MCF 10A (cell line): ENCODE data around the gene PTPRG. TPM values are rescaled to one million over a fixed set of nuclear protein-coding genes. Genes with fewer than 3 reads are reported as not detected.
A peak's percentile ranks its signal among the peaks of the same experiment; 100 is the strongest.

Experiments used
- BruUV-seq: library from RNA; stranded (reverse); fragments of 400-500 nt; replicated peaks from 2 replicates; lab custom pipeline; 2021; lab: Mats Ljungman, UMichigan
- CTCF ChIA-PET: fragments of 300-600 bp; sonication (Branson Sonifier 250); formaldehyde crosslinking; extraction: SDS; loops from one replicate; lab custom pipeline; 2021; ENCODE audit warnings: antibody characterized with exemption, inconsistent platforms; lab: Yijun Ruan, JAX
- POLR2A ChIA-PET: fragments of 300-600, 350-650 bp; sonication (Branson Sonifier 250); formaldehyde crosslinking; extraction: SDS; loops from one replicate; lab custom pipeline; 2020; ENCODE audit warnings: antibody characterized with exemption, inconsistent platforms; lab: Yijun Ruan, JAX
- DNase-seq: peaks from one replicate; pipeline ENCODE4 v3.0.0-alpha.2; 2018; ENCODE audit not compliant: unreplicated experiment
- H3K27ac Mint-ChIP-seq: one replicate; pipeline ENCODE4 v1.8.0; 2022; ENCODE audit warnings: mild to moderate bottlenecking, low read depth, mixed read lengths; ENCODE audit not compliant: unreplicated experiment
- H3K27me3 Mint-ChIP-seq: one replicate; pipeline ENCODE4 v1.8.0; 2022; ENCODE audit warnings: mixed read lengths; ENCODE audit not compliant: insufficient read depth, unreplicated experiment
- H3K36me3 Mint-ChIP-seq: one replicate; pipeline ENCODE4 v1.8.0; 2022; ENCODE audit warnings: mild to moderate bottlenecking, moderate library complexity, mixed read lengths; ENCODE audit not compliant: insufficient read depth, unreplicated experiment
- H3K4me1 Mint-ChIP-seq: one replicate; pipeline ENCODE4 v1.8.0; 2022; ENCODE audit warnings: mixed read lengths; ENCODE audit not compliant: insufficient read depth, unreplicated experiment
- H3K4me3 Mint-ChIP-seq: one replicate; pipeline ENCODE4 v1.8.0; 2022; ENCODE audit warnings: mild to moderate bottlenecking, moderate library complexity, mixed read lengths; ENCODE audit not compliant: unreplicated experiment
- H3K9me3 Mint-ChIP-seq: one replicate; pipeline ENCODE4 v1.8.0; 2022; ENCODE audit warnings: mixed read lengths; ENCODE audit not compliant: unreplicated experiment
- intact Hi-C: fragments of 100-400 bp; cut with micrococcal nuclease; formaldehyde crosslinking; loops from 2 replicates; pipeline ENCODE4 v1.14.1; 2022
- total RNA-seq: library from RNA; stranded (reverse); gene quantifications from 2 replicates; pipeline ENCODE4 v1.2.3, GENCODE V29; 2022
- TF ChIP-seq, protein P1 (sequence below): fragments of 200-600 bp; IDR thresholded peaks from one replicate; pipeline ENCODE4 v1.8.0; 2022; ENCODE audit warnings: antibody characterized with exemption, mild to moderate bottlenecking; ENCODE audit not compliant: unreplicated experiment

The PTPRG gene
- total RNA-seq, 1 experiment from 2014 or later = 54.5 TPM

DNA sequence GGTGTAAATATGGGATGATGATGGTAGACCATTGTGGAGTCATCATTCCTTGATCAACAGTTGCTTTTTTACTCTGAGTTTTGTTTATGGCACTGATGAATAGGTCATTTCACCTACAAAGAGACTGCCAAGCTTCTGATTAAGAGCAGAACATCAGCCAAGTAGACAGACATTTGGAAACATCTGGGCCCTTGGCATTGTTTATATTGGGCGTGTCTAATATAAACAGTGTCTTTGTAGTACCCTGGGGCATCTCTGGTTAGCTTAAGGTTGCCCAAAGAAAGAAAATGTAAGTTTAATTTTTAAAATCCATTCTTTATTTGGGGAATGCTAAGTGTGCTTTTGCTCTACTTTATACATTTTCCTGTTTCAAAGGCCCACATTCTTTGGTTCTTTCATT lies 435.0 kb downstream of the PTPRG start:
- CTCF ChIA-PET = interaction anchor here (1.1 kb wide), 1 partner anchor 138 kb away, joined by 8 read pairs; no protein-coding TSS in a partner anchor
- H3K36me3 Mint-ChIP-seq = peaks cover 23% of the 10 kb centered on the region
- peak; percentile 74 for DNase-seq

DNA sequence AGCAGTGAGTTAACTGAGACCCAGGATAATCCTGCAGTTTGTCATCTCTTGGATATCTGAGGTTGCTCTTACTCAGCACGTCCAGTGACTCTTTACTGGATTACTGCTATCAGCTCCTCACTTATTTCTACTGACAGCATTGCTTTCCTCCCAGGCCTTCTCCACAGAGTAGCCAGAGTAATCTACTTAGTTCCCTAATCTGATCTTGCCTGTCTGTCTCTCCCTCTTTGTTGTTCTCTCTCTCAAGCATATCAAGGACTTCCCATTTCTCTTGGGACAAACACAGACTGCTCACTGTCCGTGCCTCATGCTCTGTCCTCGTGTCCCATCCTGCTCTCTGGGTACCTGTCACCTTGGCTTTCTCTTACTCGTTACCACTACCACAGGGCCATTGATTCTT lies 435.7 kb downstream of the PTPRG start:
- Mint-ChIP-seq H3K9me3 (peaks cover 7% of the 10 kb centered on the region), H3K4me3 (no peak overlapping the region), H3K27me3 (no peaks in the 10 kb centered on the region), H3K27ac (peak overlapping the region; percentile 24), H3K36me3 (peaks cover 20% of the 10 kb centered on the region), H3K4me1 (peaks cover 26% of the 10 kb centered on the region)
- no peak for DNase-seq
- BruUV-seq = no TSS peak
- CTCF ChIA-PET = interaction anchor here (1.1 kb wide), 1 partner anchor 139 kb away, joined by 8 read pairs; no protein-coding TSS in a partner anchor
- POLR2A ChIA-PET = no interaction called here
- TF ChIP-seq, protein P1, sequence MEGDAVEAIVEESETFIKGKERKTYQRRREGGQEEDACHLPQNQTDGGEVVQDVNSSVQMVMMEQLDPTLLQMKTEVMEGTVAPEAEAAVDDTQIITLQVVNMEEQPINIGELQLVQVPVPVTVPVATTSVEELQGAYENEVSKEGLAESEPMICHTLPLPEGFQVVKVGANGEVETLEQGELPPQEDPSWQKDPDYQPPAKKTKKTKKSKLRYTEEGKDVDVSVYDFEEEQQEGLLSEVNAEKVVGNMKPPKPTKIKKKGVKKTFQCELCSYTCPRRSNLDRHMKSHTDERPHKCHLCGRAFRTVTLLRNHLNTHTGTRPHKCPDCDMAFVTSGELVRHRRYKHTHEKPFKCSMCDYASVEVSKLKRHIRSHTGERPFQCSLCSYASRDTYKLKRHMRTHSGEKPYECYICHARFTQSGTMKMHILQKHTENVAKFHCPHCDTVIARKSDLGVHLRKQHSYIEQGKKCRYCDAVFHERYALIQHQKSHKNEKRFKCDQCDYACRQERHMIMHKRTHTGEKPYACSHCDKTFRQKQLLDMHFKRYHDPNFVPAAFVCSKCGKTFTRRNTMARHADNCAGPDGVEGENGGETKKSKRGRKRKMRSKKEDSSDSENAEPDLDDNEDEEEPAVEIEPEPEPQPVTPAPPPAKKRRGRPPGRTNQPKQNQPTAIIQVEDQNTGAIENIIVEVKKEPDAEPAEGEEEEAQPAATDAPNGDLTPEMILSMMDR = no peak
- intact Hi-C loops = no loop called here

More for the DNA sequence above, 435.0 kb downstream of the PTPRG start:
- TF ChIP-seq, protein P1 = no peak
- no TSS peak for BruUV-seq
- H3K9me3 Mint-ChIP-seq = peaks cover 7% of the 10 kb centered on the region
- POLR2A ChIA-PET = interaction anchor here (0.6 kb wide), 1 partner anchor 11 kb away, joined by 3 read pairs; no protein-coding TSS in a partner anchor
- intact Hi-C loops = no loop called here
- peaks cover 26% of the 10 kb centered on the region for H3K4me1 Mint-ChIP-seq
- H3K27me3 Mint-ChIP-seq = no peaks in the 10 kb centered on the region
- peak overlapping the region; percentile 68 for H3K27ac Mint-ChIP-seq
- no peak overlapping the region for H3K4me3 Mint-ChIP-seq

DNA sequence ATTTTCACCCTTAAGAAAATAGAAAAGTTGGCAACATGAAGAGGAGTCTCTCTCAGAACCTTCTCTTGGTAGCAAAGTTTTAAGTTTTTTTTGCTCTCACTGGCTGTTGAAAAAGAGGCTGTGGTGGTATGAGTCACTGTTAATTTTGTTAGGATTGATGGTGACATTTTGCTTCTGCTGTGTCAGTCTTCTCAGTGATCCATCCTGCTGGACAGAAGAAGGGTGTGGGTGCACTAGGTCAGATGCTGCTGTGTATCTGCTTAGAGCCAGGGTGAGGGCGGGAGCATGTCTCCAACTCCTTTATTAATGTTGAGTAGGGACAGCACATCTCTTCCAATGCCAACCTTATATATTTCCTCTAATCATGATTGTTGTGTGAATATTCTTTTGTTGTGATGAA lies 442.5 kb downstream of the PTPRG start:
- ChIA-PET CTCF (interaction anchor here (0.6 kb wide), 1 partner anchor 1426 kb away, joined by 3 read pairs; no protein-coding TSS in a partner anchor), POLR2A (interaction anchor here (0.5 kb wide), 1 partner anchor 152 kb away, joined by 3 read pairs; no protein-coding TSS in a partner anchor)
- TF ChIP-seq, protein P1 = no peak
- Mint-ChIP-seq H3K4me1 (no peaks in the 10 kb centered on the region), H3K27me3 (no peaks in the 10 kb centered on the region), H3K4me3 (no peak overlapping the region), H3K9me3 (no peaks in the 10 kb centered on the region), H3K27ac (no peak overlapping the region), H3K36me3 (peaks cover 15% of the 10 kb centered on the region)
- intact Hi-C loops = no loop called here
- no peak for DNase-seq
- BruUV-seq = no TSS peak

DNA sequence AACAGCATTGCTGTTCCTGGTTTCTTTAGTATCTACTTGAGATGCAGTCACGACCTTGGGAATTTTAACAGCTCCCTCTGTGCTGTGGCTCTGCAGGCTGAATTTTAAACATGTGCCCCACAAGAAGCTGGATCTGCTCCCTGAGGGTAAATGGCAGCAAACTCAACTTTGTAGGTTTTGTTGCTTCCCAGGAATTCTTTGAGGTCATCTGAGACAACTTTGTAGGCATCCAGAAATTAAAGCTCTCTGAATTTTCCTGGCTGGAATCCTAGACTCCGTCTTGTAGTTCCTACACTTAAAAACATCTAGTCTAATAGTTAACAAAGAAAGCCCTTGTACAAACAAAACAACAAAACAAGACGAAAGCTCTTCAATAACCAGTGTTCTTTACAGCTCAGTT lies 445.7 kb downstream of the PTPRG start:
- BruUV-seq = no TSS peak
- no peak overlapping the region for H3K27ac Mint-ChIP-seq
- peaks cover 13% of the 10 kb centered on the region for H3K36me3 Mint-ChIP-seq
- H3K4me3 Mint-ChIP-seq = no peak overlapping the region
- ChIA-PET POLR2A (interaction anchor here (1.2 kb wide), 1 partner anchor 11 kb away, joined by 3 read pairs; no protein-coding TSS in a partner anchor), CTCF (interaction anchor here (0.7 to 1.4 kb wide), 3 partner anchors 43 to 65 kb away, joined by 3 to 5 read pairs (median 3); no protein-coding TSS in a partner anchor)
- no peaks in the 10 kb centered on the region for H3K4me1 Mint-ChIP-seq
- H3K9me3 Mint-ChIP-seq = no peaks in the 10 kb centered on the region
- no peaks in the 10 kb centered on the region for H3K27me3 Mint-ChIP-seq
- DNase-seq = no peak
- TF ChIP-seq, protein P1 = no peak
- intact Hi-C loops = no loop called here
